ENCODE data around the gene EGLN1.

Gene EGLN1

GRCh38 chr1:231395076-231395997 is 26.8 kb downstream of the EGLN1 start:
- no peaks in the 10 kb centered on the region for H3K9me3 ChIP-seq (ENCODE audit: control insufficient read depth, insufficient read depth, low read depth, low read length)
- H3K27ac ChIP-seq (ENCODE audit: extremely low read depth, low read depth, low read length), result no peak overlapping the region
- peak overlapping the region; percentile 13; the same call in 1 of the 2 replicates for H3K4me3 ChIP-seq (ENCODE audit: low read depth, low read length)
- CTCF ChIA-PET, result interaction anchor here (0.6 to 1.0 kb wide), 4 partner anchors 14 to 38 kb away, joined by 3 to 4 read pairs (median 4); no protein-coding TSS in a partner anchor
- no peaks in the 10 kb centered on the region for H3K36me3 ChIP-seq (ENCODE audit: control insufficient read depth in 2 of 2, insufficient read depth in 1 of 2, low read length in 2 of 2)
- peaks cover 11% of the 10 kb centered on the region for H3K4me1 ChIP-seq (ENCODE audit: control insufficient read depth, insufficient read depth, low read length)
- POLR2A ChIA-PET, result interaction anchor here (0.8 to 1.4 kb wide), 4 partner anchors 15 to 58 kb away, joined by 3 to 5 read pairs (median 3); partner anchors contain the start of genes EXOC8 and SPRTN
- TF ChIP-seq ZNF248 (tag by site-specific recombination; IDR thresholded peaks at IDR 0.05) (no peak), ZNF157 (tag by site-specific recombination; IDR thresholded peaks at IDR 0.05) (no peak), ZNF175 (tag by site-specific recombination; IDR thresholded peaks at IDR 0.05) (no peak), ZNF18 (tag by site-specific recombination; IDR thresholded peaks at IDR 0.05) (no peak), ZNF350 (tag by site-specific recombination; IDR thresholded peaks at IDR 0.05) (no peak), MEIS1 (CRISPR knock-in tag; IDR thresholded peaks at IDR 0.05; ENCODE audit: borderline replicate concordance) (no peak), AEBP2 (tag by site-specific recombination; IDR thresholded peaks at IDR 0.05; ENCODE audit: borderline replicate concordance) (no peak), KLF1 (tag by site-specific recombination; IDR thresholded peaks at IDR 0.05) (no peak), SP7 (tag by site-specific recombination; IDR thresholded peaks at IDR 0.05) (peak; percentile 92), ZFHX2 (tag by site-specific recombination; conservative IDR thresholded peaks at IDR 0.05) (no peak), ZNF660 (tag by site-specific recombination; IDR thresholded peaks at IDR 0.05) (peak; percentile 95), ZNF692 (tag by site-specific recombination; IDR thresholded peaks at IDR 0.05) (peak; percentile 94), ZNF37A (tag by site-specific recombination; IDR thresholded peaks at IDR 0.05) (no peak), ZNF521 (tag by site-specific recombination; IDR thresholded peaks at IDR 0.05) (no peak), PATZ1 (tag by site-specific recombination; IDR thresholded peaks at IDR 0.05) (0 out of 2 replicates have a peak, but pooled peaks have one; percentile 43), ZNF16 (tag by site-specific recombination; IDR thresholded peaks at IDR 0.05; ENCODE audit: low read depth) (no peak), ZNF140 (tag by site-specific recombination; IDR thresholded peaks at IDR 0.05) (no peak), KLF17 (tag by site-specific recombination; IDR thresholded peaks at IDR 0.05) (no peak), ZNF292 (tag by site-specific recombination; IDR thresholded peaks at IDR 0.05; ENCODE audit: borderline replicate concordance, low read depth) (no peak), ZBTB48 (tag by site-specific recombination; IDR thresholded peaks at IDR 0.05) (0 out of 2 replicates have a peak, but pooled peaks have one; percentile 52), GLI4 (tag by site-specific recombination; IDR thresholded peaks at IDR 0.05) (no peak), ZNF658 (tag by site-specific recombination; IDR thresholded peaks at IDR 0.05) (no peak), ZBTB6 (tag by site-specific recombination; IDR thresholded peaks at IDR 0.05) (no peak), PBX3 (CRISPR knock-in tag; IDR thresholded peaks at IDR 0.05) (no peak)
